K562 (cell line): ENCODE data around the gene PLEKHA5. TPM values are rescaled to one million over a fixed set of nuclear protein-coding genes. Genes with fewer than 3 reads are reported as not detected.

Experiments used
- ATAC-seq: fragments of 200-7000 bp; cut with Tn5 transposase; 3 replicates; pipeline ENCODE4 v1.9.1; 2020; ENCODE audit warnings: moderate library complexity
- BruUV-seq: library from RNA; stranded (reverse); fragments of 400-500 nt; replicated peaks from 2 replicates; lab custom pipeline; 2021; lab: Mats Ljungman, UMichigan
- CTCF ChIA-PET: fragments of 300-600 bp; formaldehyde crosslinking; extraction: SDS; loops from one replicate; lab custom pipeline; 2021; ENCODE audit warnings: low intra/inter-chr PET ratio; lab: Yijun Ruan, JAX
- POLR2A ChIA-PET: fragments of 300-600, 350-650 bp; sonication (Branson Sonifier 250); formaldehyde crosslinking; extraction: SDS; loops from one replicate; lab custom pipeline; 2021; ENCODE audit warnings: antibody characterized with exemption, inconsistent platforms; lab: Yijun Ruan, JAX
- DNase-seq, 4 experiments: peaks; one replicate each; pipeline versions ENCODE4 v3.0.0 to v3.0.0-alpha.2; 2011 to 2018; ENCODE audit warnings: low spot score in 3 of 4, mixed read lengths in 3 of 4; ENCODE audit errors: extremely low read depth in 1 of 4
- FAIRE-seq: peaks from 2 replicates; lab custom pipeline; 2011; peaks lifted over from hg19 to GRCh38; lab: Jason Lieb, UNC
- H2AFZ ChIP-seq: 2 replicates; pipeline ENCODE4 v1.6.0; 2011; ENCODE audit warnings: low read depth, low read length, control low read depth, inconsistent platforms
- H3K27ac ChIP-seq: fragments of 200-600 bp; 3 replicates; pipeline ENCODE4 v1.8.0; 2011; ENCODE audit warnings: low read depth, mild to moderate bottlenecking, control low read depth, inconsistent platforms, low read length, moderate library complexity, mixed read lengths; ENCODE audit errors: extremely low read depth
- H3K27me3 ChIP-seq, 2 experiments: fragments of 300-600 bp in 1 of 2; 2 replicates in 1 of 2; 3 replicates in 1 of 2; pipeline versions ENCODE4 v1.6.0 to v1.8.0; 2011; ENCODE audit warnings: inconsistent platforms in 2 of 2, low read length in 2 of 2, mild to moderate bottlenecking in 1 of 2, mixed read lengths in 1 of 2, moderate library complexity in 1 of 2; ENCODE audit not compliant: control insufficient read depth in 2 of 2, insufficient read depth in 2 of 2
- H3K36me3 ChIP-seq: fragments of 300-600 bp; 3 replicates; pipeline ENCODE4 v1.8.0; 2011; ENCODE audit warnings: mild to moderate bottlenecking, low read length, inconsistent platforms; ENCODE audit not compliant: control insufficient read depth, insufficient read depth
- H3K4me1 ChIP-seq, 2 experiments: fragments of 200-600 bp in 1 of 2; replicated peaks in 1 of 2; 2 replicates in 1 of 2; 3 replicates in 1 of 2; pipeline versions ENCODE4 v1.5.1 to v1.8.0; 2011; ENCODE audit warnings: inconsistent platforms in 2 of 2, low read length in 2 of 2, mild to moderate bottlenecking in 1 of 2, mixed read lengths in 1 of 2, moderate library complexity in 1 of 2; ENCODE audit not compliant: control insufficient read depth in 2 of 2, insufficient read depth in 2 of 2
- H3K4me2 ChIP-seq: 2 replicates; pipeline ENCODE4 v1.6.1; 2011; ENCODE audit warnings: low read length, control low read depth, inconsistent platforms, mixed read lengths; ENCODE audit not compliant: insufficient read depth
- H3K4me3 ChIP-seq: fragments of 200-600 bp; sonication (generic), shearing (Covaris generic); 2 replicates; pipeline ENCODE4 v1.5.1; 2016; ENCODE audit warnings: control low read depth, inconsistent platforms
- H3K79me2 ChIP-seq: fragments of 200-600 bp; 3 replicates; pipeline ENCODE4 v1.8.0; 2011; ENCODE audit warnings: low read length, inconsistent platforms; ENCODE audit not compliant: control insufficient read depth, insufficient read depth
- H3K9ac ChIP-seq, 2 experiments: 2 replicates each; pipeline versions ENCODE4 v1.6.0 to v1.6.1; 2011; ENCODE audit warnings: low read depth in 2 of 2, low read length in 2 of 2, control low read depth in 1 of 2, inconsistent platforms in 1 of 2, mild to moderate bottlenecking in 1 of 2, mixed read lengths in 1 of 2; ENCODE audit not compliant: insufficient read depth in 1 of 2
- H3K9me1 ChIP-seq: one replicate; pipeline ENCODE4 v1.6.0; 2011; ENCODE audit warnings: inconsistent platforms, mild to moderate bottlenecking, low read length, moderate library complexity; ENCODE audit not compliant: control insufficient read depth, insufficient read depth
- H3K9me3 ChIP-seq: replicated peaks from 2 replicates; pipeline ENCODE4 v1.5.1; 2011; ENCODE audit warnings: low read depth, low read length, inconsistent platforms; ENCODE audit not compliant: control insufficient read depth, insufficient read depth
- H4K20me1 ChIP-seq: replicated peaks from 2 replicates; pipeline ENCODE4 v1.6.1; 2011; ENCODE audit warnings: low read length, inconsistent platforms, mixed read lengths; ENCODE audit not compliant: control insufficient read depth, insufficient read depth
- CBX1 ChIP-seq: sonication (generic); IDR thresholded peaks from 2 replicates; pipeline ENCODE4 v1.6.1; 2016; ENCODE audit warnings: antibody characterized with exemption, low read depth, mild to moderate bottlenecking
- E2F3 ChIP-seq: fragments of 250-450 bp; sonication (Bioruptor Pico); IDR thresholded peaks from 2 replicates; pipeline ENCODE4 v1.4.0; 2020; ENCODE audit warnings: mild to moderate bottlenecking
- FOXA1 ChIP-seq: fragments of 450-650 bp; IDR thresholded peaks from 2 replicates; pipeline ENCODE4 v1.6.1; 2016; ENCODE audit warnings: mild to moderate bottlenecking, borderline replicate concordance
- HNRNPL ChIP-seq: fragments of 200-400 bp; formaldehyde crosslinking; IDR thresholded peaks from 2 replicates; pipeline ENCODE4 v1.6.1; 2017; ENCODE audit warnings: low read depth, mild to moderate bottlenecking, low read length
- KLF1 ChIP-seq: fragments of 450-650 bp; IDR thresholded peaks from 2 replicates; pipeline ENCODE4 v1.6.1; 2016; ENCODE audit warnings: missing genetic modification characterization, missing compliant biosample characterization
- MEF2A ChIP-seq: IDR thresholded peaks from 2 replicates; pipeline ENCODE4 v1.6.1; 2011; ENCODE audit warnings: low read depth, mild to moderate bottlenecking, low read length, moderate library complexity; ENCODE audit not compliant: control insufficient read depth
- SMARCB1 ChIP-seq: IDR thresholded peaks from 2 replicates; pipeline ENCODE4 v1.6.1; 2011; ENCODE audit warnings: improper control_type of control experiment, low read depth; ENCODE audit not compliant: insufficient read length
- SNIP1 ChIP-seq: fragments of 450-650 bp; IDR thresholded peaks from 2 replicates; pipeline ENCODE4 v1.7.1; 2017; ENCODE audit warnings: low read depth, mild to moderate bottlenecking
- SOX6 ChIP-seq: fragments of 450-650 bp; IDR thresholded peaks from 2 replicates; pipeline ENCODE4 v1.6.1; 2014; ENCODE audit warnings: mild to moderate bottlenecking
- TCF7 ChIP-seq: sonication (generic); IDR thresholded peaks from 2 replicates; pipeline ENCODE4 v1.6.1; 2016; ENCODE audit warnings: antibody characterized with exemption, borderline replicate concordance
- XRCC3 ChIP-seq: fragments of 450-650 bp; IDR thresholded peaks from 2 replicates; pipeline ENCODE4 v1.6.1; 2017; ENCODE audit warnings: mild to moderate bottlenecking, moderate library complexity
- ZFP1 ChIP-seq: fragments of 450-650 bp; formaldehyde crosslinking; IDR thresholded peaks from 2 replicates; pipeline ENCODE4 v1.4.0; 2020; ENCODE audit warnings: mild to moderate bottlenecking, mixed read lengths
- ZNF212 ChIP-seq: fragments of 450-650 bp; formaldehyde crosslinking; IDR thresholded peaks from 2 replicates; pipeline ENCODE4 v1.4.0; 2020; ENCODE audit warnings: mild to moderate bottlenecking
- ZNF586 ChIP-seq: fragments of 450-650 bp; formaldehyde crosslinking; conservative IDR thresholded peaks from 2 replicates; pipeline ENCODE4 v1.4.0; 2020; ENCODE audit warnings: mild to moderate bottlenecking, moderate library complexity
- WGBS: fragments of 100-300 bp; shearing (Covaris generic); methylation state at CpG from one replicate; pipeline ENCODE4 v1.1.6; 2016; ENCODE audit warnings: low coverage, mixed read lengths; ENCODE audit not compliant: insufficient coverage; ENCODE audit errors: missing lambda C conversion rate; 5-methylcytosine and 5-hydroxymethylcytosine counted together
- in situ Hi-C: fragments of 300-500 bp; cut with MboI; formaldehyde crosslinking; loops from 4 replicates; pipeline ENCODE4 v1.15.0; 2018; ENCODE audit warnings: inconsistent platforms, mixed read lengths
- intact Hi-C: fragments of 100-400 bp; cut with micrococcal nuclease; formaldehyde crosslinking; loops from 2 replicates; pipeline ENCODE4 v1.14.2; 2022
- polyA plus RNA-seq, 8 experiments: library from polyadenylated mRNA; depleted of rRNA in 4 of 8; stranded (reverse) in 5 of 8; unstranded in 3 of 8; fragments of >200 nt; fragmentation: Nextera tagmentation in 2 of 8; fragmentation: Illumina TruSeq in 1 of 8; extraction: Ambion mirVana in 2 of 8; extraction: Trizol in 1 of 8; gene quantifications; 2 replicates each; pipeline versions ENCODE4 v1.2.1 to v1.2.3, GENCODE V29; 2011 to 2014; ENCODE audit warnings: inconsistent platforms in 1 of 8, missing spikeins in 1 of 8
- total RNA-seq, 7 experiments: library from RNA; depleted of rRNA in 6 of 7; stranded (reverse); fragments of >200 nt in 6 of 7; fragmentation: Illumina TruSeq in 2 of 7; extraction: Trizol in 2 of 7; gene quantifications; 2 replicates each; pipeline versions ENCODE4 v1.2.1 to v1.2.3, GENCODE V29; 2011 to 2021; ENCODE audit warnings: low replicate concordance in 1 of 7
- TF ChIP-seq, protein P1 (sequence below): fragments of 450-650 bp; IDR thresholded peaks from 2 replicates; pipeline ENCODE4 v1.7.0; 2016; ENCODE audit warnings: borderline replicate concordance

Gene PLEKHA5
- total and polyA plus RNA-seq, 9 of the 15 experiments (the other 6 are each of a cell fraction or from before 2014, with no cell fraction given) = 7.2 to 26.2 (median 17.4) TPM

GRCh38 chr12:19214020-19214419 is 84.5 kb downstream of the PLEKHA5 start:
- Histone ChIP-seq H3K36me3 (no peaks in the 10 kb centered on the region), H3K9ac (no peak overlapping the region), H3K4me3 (no peak overlapping the region), H3K4me1 (no peaks in the 10 kb centered on the region; a peak in 1 of 5 replicates), H3K27me3 (no peaks in the 10 kb centered on the region), H3K9me3 (no peaks in the 10 kb centered on the region), H4K20me1 (no peaks in the 10 kb centered on the region), H3K4me2 (no peak overlapping the region), H2AFZ (no peak overlapping the region), H3K9me1 (peaks cover 2% of the 10 kb centered on the region), H3K79me2 (peaks cover 2% of the 10 kb centered on the region; the same call in 2 of the 3 replicates), H3K27ac (no peak overlapping the region)
- no peak for ATAC-seq
- no peak for DNase-seq
- intact Hi-C loops (no loop called here), in situ Hi-C loops (no loop called here)
- ChIA-PET CTCF (no interaction called here), POLR2A (interaction anchor here (0.7 kb wide), 1 partner anchor 15 kb away, joined by 3 read pairs; no protein-coding TSS in a partner anchor)
- no peak for TF ChIP-seq ZNF586 (CRISPR knock-in tag)
- no TSS peak for BruUV-seq
- FAIRE-seq = no peak
- WGBS = 80% methylated on average over 1 of the region's 1 CpG

DNA sequence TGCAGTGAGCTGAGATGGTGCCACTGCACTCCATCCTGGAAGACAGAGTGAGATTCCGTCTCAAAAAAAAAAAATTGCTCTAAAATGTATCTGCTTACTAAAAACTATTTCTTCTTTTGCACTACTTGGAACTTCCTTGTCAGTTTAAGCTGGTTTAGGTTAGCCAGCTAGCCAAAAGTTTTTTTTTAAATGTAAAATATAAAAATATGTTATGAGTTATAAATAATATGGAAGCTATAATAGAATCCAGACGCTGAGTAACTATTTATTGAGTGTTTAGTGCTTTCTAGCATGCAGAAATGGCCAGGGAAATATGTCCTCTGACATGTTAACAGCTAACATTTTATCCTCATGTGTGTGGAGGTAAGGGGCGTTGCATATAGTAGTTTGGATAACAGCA is 85.6 kb downstream of the PLEKHA5 start:
- WGBS = 86% methylated on average over 3 of the region's 3 CpGs
- Histone ChIP-seq H3K4me1 (no peaks in the 10 kb centered on the region; a peak in 1 of 5 replicates), H2AFZ (no peak overlapping the region), H3K9me3 (no peaks in the 10 kb centered on the region), H3K27ac (no peak overlapping the region), H3K27me3 (no peaks in the 10 kb centered on the region), H3K79me2 (peaks cover 4% of the 10 kb centered on the region; the same call in 2 of the 3 replicates), H3K4me3 (no peak overlapping the region), H3K9me1 (peaks cover 2% of the 10 kb centered on the region), H4K20me1 (no peaks in the 10 kb centered on the region), H3K4me2 (no peak overlapping the region), H3K9ac (no peak overlapping the region), H3K36me3 (no peaks in the 10 kb centered on the region)
- POLR2A ChIA-PET = no interaction called here
- TF ChIP-seq MEF2A = no peak
- no peak for TF ChIP-seq KLF1 (tag)
- no peak for TF ChIP-seq E2F3 (CRISPR knock-in tag)
- no peak for TF ChIP-seq CBX1
- TF ChIP-seq TCF7 = no peak
- no peak for TF ChIP-seq SOX6
- no peak for TF ChIP-seq SMARCB1
- no peak for TF ChIP-seq ZNF212 (CRISPR knock-in tag)
- no peak for TF ChIP-seq FOXA1
- TF ChIP-seq XRCC3 = no peak
- TF ChIP-seq ZFP1 = no peak
- no peak for TF ChIP-seq SNIP1
- no peak for TF ChIP-seq HNRNPL
- TF ChIP-seq, protein P1, sequence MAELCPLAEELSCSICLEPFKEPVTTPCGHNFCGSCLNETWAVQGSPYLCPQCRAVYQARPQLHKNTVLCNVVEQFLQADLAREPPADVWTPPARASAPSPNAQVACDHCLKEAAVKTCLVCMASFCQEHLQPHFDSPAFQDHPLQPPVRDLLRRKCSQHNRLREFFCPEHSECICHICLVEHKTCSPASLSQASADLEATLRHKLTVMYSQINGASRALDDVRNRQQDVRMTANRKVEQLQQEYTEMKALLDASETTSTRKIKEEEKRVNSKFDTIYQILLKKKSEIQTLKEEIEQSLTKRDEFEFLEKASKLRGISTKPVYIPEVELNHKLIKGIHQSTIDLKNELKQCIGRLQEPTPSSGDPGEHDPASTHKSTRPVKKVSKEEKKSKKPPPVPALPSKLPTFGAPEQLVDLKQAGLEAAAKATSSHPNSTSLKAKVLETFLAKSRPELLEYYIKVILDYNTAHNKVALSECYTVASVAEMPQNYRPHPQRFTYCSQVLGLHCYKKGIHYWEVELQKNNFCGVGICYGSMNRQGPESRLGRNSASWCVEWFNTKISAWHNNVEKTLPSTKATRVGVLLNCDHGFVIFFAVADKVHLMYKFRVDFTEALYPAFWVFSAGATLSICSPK = no peak
- no TSS peak for BruUV-seq
- DNase-seq = no peak
- intact Hi-C loops = no loop called here
- CTCF ChIA-PET = no interaction called here
- no peak for ATAC-seq
- FAIRE-seq = no peak
- in situ Hi-C loops = no loop called here
